ENCODE results near the gene CHAD.
"Not testable (repeated sequence)": the region's sequence is repeated elsewhere in the genome, so short reads cannot be mapped to it uniquely, and the experiment has no call there.

Gene CHAD

GRCh38 chr17:50425682-50426471, 42.8 kb downstream of the CHAD start, which contains the start of gene ACSF2:
Gene ACSF2 (plus strand): TSS chr17:50426218. CDS start chr17:50426262, 44 bp downstream.
- peak; percentile 54 for DNase-seq

- no peak for DNase-seq
These were observed 43.5 kb downstream of the CHAD start for GRCh38 chr17:50424996-50425681.

DNA sequence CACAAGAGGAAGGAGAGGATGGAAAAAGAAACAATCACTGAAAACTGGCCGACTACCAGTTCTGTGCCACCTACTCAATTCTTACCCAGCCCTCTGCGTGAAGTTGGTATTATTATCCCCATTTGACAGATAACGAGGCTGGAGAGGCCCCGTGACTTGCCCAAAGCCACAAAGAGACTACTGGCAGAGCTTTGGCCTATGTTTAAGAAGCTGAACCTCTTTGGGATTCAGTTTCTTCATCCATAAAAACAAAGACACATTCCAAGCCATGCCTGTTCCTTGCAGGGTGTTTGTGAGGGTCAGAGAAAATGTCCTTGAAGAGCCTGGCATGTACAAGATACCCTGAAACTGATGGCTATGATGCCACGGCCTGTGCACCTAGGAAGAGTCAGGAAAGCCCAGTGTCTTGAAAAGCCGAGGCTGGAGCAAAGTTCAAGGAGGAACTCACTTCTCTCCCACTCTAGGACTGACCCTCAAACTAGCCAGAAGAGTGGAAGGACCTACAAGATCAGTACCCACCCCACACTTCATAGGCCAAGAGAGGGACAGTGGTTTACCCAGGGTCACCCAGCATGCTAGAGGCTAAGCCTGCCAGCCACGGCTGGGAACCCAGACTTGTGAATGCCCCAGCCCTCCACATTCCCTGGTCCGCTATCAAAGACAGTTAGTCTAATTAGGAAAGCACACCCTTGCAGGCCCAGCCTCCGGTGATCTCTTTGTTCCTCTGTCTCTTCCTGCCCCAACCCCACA, 44.3 kb downstream of the CHAD start:
- DNase-seq, result no peak

GRCh38 chr17:50423553-50424159, 45.0 kb downstream of the CHAD start:
- peak; percentile 98 for DNase-seq

- no peak for DNase-seq
These were observed 45.9 kb downstream of the CHAD start for GRCh38 chr17:50422738-50423137.

DNA sequence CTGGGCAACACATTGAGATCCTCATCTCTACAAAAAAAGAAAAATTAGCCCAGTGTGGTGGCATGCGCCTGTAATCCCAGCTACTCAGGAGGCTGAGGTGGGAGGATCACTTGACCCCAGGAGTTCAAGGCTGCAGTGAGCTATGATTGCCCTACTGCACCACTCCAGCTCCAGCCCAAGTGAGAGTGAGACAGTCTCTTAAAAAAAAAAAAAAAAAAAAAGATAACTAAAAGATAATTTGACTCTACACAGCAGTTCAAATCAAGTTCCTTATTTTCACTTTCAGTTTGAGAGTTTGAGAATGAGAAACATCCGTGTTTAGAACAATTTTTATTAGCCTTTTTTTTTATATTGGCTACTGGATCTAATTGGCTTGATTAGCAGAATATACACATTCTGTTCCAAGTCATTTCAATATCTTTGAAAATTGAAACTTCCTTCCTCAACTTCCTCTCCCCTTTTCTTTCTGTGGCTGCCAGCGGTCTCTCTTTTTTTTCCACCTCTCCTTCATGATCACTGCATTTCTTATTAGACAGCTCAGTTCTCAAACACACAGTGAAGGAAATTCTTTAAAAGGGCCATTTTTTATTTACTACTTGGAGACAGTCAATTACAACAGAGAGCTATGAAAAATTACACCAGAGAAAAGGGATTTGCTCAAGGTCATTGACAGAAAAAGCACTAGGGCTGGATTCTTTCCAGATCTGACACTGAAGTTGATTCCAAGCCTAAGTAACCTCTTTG, 47.2 kb downstream of the CHAD start:
- DNase-seq, result peak; percentile 14

DNA sequence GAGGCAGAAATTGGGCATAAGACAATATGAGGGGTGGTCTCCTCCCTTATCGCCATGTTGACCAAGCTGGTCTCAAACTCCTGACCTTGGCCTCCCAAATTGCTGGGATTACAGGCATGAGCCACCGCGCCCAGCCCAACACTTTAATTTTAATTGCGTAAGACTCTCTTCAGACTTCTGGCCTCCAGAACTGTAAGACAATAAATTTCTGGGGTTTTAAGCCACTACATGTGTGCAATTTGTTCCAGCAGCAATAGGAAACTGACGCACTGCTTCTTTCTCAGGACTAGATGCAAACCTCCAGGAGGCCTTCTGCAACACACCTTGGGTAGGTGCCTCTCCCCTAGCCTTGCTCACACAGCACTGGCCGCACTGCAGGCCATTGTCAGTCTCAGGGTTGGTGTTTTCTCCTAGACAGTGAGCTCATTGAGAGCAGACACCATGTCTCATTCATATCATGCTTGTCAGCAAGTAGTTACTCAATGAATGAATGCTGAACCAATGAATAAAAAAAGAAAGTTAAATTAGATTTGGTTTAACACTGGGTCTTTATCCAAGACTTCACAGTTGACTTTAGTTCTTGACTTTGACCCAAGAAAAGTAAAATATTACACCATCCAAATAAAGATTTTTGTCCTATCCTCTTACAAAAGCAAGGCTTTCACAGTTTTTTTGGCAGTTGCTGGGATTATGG, 48.1 kb downstream of the CHAD start:
- DNase-seq, result no peak

DNA sequence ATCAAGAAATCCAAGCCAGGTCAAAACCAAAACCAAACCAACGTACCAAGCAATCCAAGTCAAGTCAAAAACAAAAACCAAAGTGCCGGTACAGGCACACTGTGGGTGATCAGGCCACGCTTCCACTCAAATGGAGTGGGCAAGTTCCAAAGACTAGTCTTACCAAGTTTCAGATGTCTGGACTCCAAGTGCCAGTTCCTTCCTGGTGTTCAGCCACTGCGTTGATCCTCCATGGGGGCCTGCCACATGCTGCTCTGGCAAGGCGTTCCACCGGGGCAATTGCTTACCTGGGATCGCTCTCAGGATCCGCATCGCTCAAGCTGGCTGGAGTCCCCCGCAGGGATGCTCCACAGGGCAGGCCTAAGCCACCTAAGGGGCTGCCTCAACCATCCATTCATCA, 49.1 kb downstream of the CHAD start:
- DNase-seq, result not testable (repeated sequence)

GRCh38 chr17:50414808-50415207, 53.9 kb downstream of the CHAD start:
- DNase-seq, result peak; percentile 39

All from HCEC 1CT (cell line).